Keratinocyte (primary cell): Measurements from ENCODE around the gene CLINT1. TPM values are rescaled to one million over a fixed set of nuclear protein-coding genes. Genes with fewer than 3 reads are reported as not detected.

ENCODE experiments used
- DNase-seq: peaks from one replicate; pipeline ENCODE4 v3.0.0-alpha.2; 2011; ENCODE audit warnings: low read depth, missing footprints, low spot score
- FAIRE-seq: peaks from 2 replicates; lab custom pipeline; 2011; peaks lifted over from hg19 to GRCh38; lab: Jason Lieb, UNC
- H2AFZ ChIP-seq: 2 replicates; pipeline ENCODE4 v1.6.0; 2012; ENCODE audit warnings: low read length, control low read depth, inconsistent platforms; ENCODE audit not compliant: control insufficient read depth
- H3K27ac ChIP-seq: 2 replicates; pipeline ENCODE4 v1.5.1; 2011; ENCODE audit warnings: low read length; ENCODE audit not compliant: control insufficient read depth, insufficient read depth
- H3K27me3 ChIP-seq: 3 replicates; pipeline ENCODE4 v1.6.0; 2011; ENCODE audit warnings: low read length; ENCODE audit not compliant: control insufficient read depth, insufficient read depth; ENCODE audit errors: extremely low read depth
- H3K36me3 ChIP-seq, 2 experiments: 2 replicates in 1 of 2; 3 replicates in 1 of 2; pipeline ENCODE4 v1.5.1; 2011; ENCODE audit warnings: low read length in 2 of 2, mild to moderate bottlenecking in 1 of 2; ENCODE audit not compliant: control insufficient read depth in 2 of 2, insufficient read depth in 2 of 2; ENCODE audit errors: extremely low read depth in 1 of 2
- H3K4me1 ChIP-seq: 3 replicates; pipeline ENCODE4 v1.5.1; 2011; ENCODE audit warnings: low read length; ENCODE audit not compliant: control insufficient read depth, insufficient read depth; ENCODE audit errors: extremely low read depth
- H3K4me2 ChIP-seq: 3 replicates; pipeline ENCODE4 v1.6.0; 2011; ENCODE audit warnings: low read depth, low read length; ENCODE audit not compliant: control insufficient read depth, insufficient read depth; ENCODE audit errors: extremely low read depth
- H3K4me3 ChIP-seq, 3 experiments: fragments of 200-600 bp in 1 of 3; sonication (generic) in 1 of 3; 2 replicates in 2 of 3; 3 replicates in 1 of 3; pipeline ENCODE4 v1.5.1; 2011 to 2016; ENCODE audit warnings: low read length in 3 of 3, mild to moderate bottlenecking in 3 of 3, control low read depth in 2 of 3, inconsistent platforms in 1 of 3, low read depth in 1 of 3, mixed read lengths in 1 of 3, mixed run types in 1 of 3, moderate library complexity in 1 of 3; ENCODE audit not compliant: control insufficient read depth in 2 of 3, insufficient read depth in 2 of 3; ENCODE audit errors: extremely low read depth in 1 of 3
- H3K79me2 ChIP-seq: 2 replicates; pipeline ENCODE4 v1.6.0; 2012; ENCODE audit warnings: low read length; ENCODE audit not compliant: control insufficient read depth, insufficient read depth
- H3K9ac ChIP-seq: 3 replicates; pipeline ENCODE4 v1.6.0; 2011; ENCODE audit warnings: low read length; ENCODE audit not compliant: control insufficient read depth, insufficient read depth; ENCODE audit errors: extremely low read depth
- H3K9me1 ChIP-seq: 3 replicates; pipeline ENCODE4 v1.6.0; 2011; ENCODE audit warnings: low read length; ENCODE audit not compliant: control insufficient read depth, insufficient read depth; ENCODE audit errors: extremely low read depth
- H3K9me3 ChIP-seq: 2 replicates; pipeline ENCODE4 v1.5.1; 2012; ENCODE audit warnings: low read depth, low read length; ENCODE audit not compliant: control insufficient read depth
- H4K20me1 ChIP-seq: 3 replicates; pipeline ENCODE4 v1.6.0; 2011; ENCODE audit warnings: low read length; ENCODE audit not compliant: control insufficient read depth, insufficient read depth; ENCODE audit errors: extremely low read depth
- EZH2 ChIP-seq: IDR thresholded peaks from one replicate; pipeline ENCODE4 v1.6.1; 2012; ENCODE audit warnings: inconsistent platforms, mild to moderate bottlenecking, low read length, moderate library complexity
- dilution Hi-C: fragments of 300-500 bp; cut with MboI; formaldehyde crosslinking; loops from one replicate; pipeline ENCODE4 v1.7.0; 2020; ENCODE audit warnings: low sequenced_read_pairs; ENCODE audit not compliant: extremely low pct_ligation_motif_present
- polyA plus RNA-seq, 5 experiments: library from polyadenylated mRNA; depleted of rRNA in 3 of 5; stranded (reverse) in 3 of 5; stranded (forward) in 1 of 5; unstranded in 1 of 5; fragments of >200 nt; gene quantifications; 1 replicate in 1 of 5; 2 replicates in 3 of 5; 3 replicates in 1 of 5; pipeline versions ENCODE4 v1.2.1 to v1.2.3, GENCODE V29; 2011 to 2012; ENCODE audit warnings: missing spikeins in 2 of 5, low read depth in 1 of 5, low replicate concordance in 1 of 5
- TF ChIP-seq, protein P1 (sequence below), 3 experiments: IDR thresholded peaks in 1 of 3; conservative IDR thresholded peaks in 1 of 3; optimal IDR thresholded peaks in 1 of 3; 2 replicates in 2 of 3; 3 replicates in 1 of 3; pipeline versions ENCODE3 to v1.5.1; 2011; ENCODE audit warnings: low read length in 3 of 3, mild to moderate bottlenecking in 3 of 3, moderate library complexity in 2 of 3, control low read depth in 1 of 3, inconsistent platforms in 1 of 3; ENCODE audit not compliant: insufficient read depth in 2 of 3; ENCODE audit errors: extremely low read depth in 1 of 3

CLINT1 gene
- polyA plus RNA-seq, 1 donor (not counting 4 experiments of a cell fraction or from before 2014, with no cell fraction given): 112 TPM

DNA sequence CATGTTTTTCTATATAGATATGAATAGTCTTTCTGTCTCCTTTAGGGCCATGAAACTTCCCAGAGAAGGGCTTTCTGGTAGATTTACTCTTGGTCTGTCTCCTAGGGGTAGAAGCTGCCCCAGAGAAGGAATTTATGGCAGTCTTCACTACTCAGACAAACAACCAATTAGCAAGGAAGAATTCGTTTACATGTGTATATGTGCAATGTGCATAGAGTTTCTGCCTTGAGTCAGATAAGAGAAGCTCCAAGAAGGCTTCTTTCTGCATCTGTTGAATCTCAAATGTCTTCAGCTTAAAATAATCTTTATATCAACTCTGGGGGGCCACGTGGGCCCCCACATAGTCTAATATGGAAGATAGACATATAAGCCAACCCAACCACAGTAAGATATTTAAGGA is 7.6 kb upstream of the CLINT1 start:
- Histone ChIP-seq H3K9ac (no peak overlapping the region), H3K36me3 (no peaks in the 10 kb centered on the region), H2AFZ (no peak overlapping the region), H3K27me3 (no peaks in the 10 kb centered on the region), H3K9me1 (no peaks in the 10 kb centered on the region), H3K27ac (no peak overlapping the region), H3K79me2 (no peaks in the 10 kb centered on the region), H3K4me3 (no peak overlapping the region), H3K4me2 (no peak overlapping the region), H4K20me1 (no peaks in the 10 kb centered on the region), H3K4me1 (peaks cover 5% of the 10 kb centered on the region), H3K9me3 (no peaks in the 10 kb centered on the region)
- FAIRE-seq (no peak), DNase-seq (no peak)
- no peak for TF ChIP-seq EZH2
- TF ChIP-seq, protein P1, sequence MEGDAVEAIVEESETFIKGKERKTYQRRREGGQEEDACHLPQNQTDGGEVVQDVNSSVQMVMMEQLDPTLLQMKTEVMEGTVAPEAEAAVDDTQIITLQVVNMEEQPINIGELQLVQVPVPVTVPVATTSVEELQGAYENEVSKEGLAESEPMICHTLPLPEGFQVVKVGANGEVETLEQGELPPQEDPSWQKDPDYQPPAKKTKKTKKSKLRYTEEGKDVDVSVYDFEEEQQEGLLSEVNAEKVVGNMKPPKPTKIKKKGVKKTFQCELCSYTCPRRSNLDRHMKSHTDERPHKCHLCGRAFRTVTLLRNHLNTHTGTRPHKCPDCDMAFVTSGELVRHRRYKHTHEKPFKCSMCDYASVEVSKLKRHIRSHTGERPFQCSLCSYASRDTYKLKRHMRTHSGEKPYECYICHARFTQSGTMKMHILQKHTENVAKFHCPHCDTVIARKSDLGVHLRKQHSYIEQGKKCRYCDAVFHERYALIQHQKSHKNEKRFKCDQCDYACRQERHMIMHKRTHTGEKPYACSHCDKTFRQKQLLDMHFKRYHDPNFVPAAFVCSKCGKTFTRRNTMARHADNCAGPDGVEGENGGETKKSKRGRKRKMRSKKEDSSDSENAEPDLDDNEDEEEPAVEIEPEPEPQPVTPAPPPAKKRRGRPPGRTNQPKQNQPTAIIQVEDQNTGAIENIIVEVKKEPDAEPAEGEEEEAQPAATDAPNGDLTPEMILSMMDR (optimal IDR thresholded peaks at IDR 0.05 in 1 of 3, IDR thresholded peaks at IDR 0.05 in 1 of 3, conservative IDR thresholded peaks at IDR 0.05 in 1 of 3; ENCODE audit: extremely low read depth in 1 of 3, insufficient read depth in 2 of 3, low read length in 3 of 3): no peak
- dilution Hi-C loops: no loop called here

DNA sequence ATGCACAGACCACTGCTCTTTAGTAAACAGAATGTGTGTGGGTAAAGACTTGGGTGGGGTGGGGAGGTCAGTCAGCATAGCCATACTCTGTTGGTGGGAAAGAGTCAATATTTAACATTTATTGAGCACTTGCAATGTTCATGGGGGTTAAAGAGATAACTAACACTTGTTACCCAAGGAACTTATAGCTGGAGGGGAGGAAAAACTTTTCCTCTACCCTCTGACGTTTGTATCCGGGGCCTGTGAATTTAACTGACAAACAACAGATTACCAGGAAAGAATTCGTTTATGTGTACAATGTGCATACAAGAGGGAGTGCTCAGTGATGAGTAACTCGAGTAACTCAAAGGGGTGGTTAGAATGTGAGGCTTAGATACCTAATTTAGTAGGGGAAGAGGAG is 6.8 kb upstream of the CLINT1 start:
- Histone ChIP-seq H3K4me1 (no peaks in the 10 kb centered on the region), H3K9ac (no peak overlapping the region), H4K20me1 (no peaks in the 10 kb centered on the region), H3K27me3 (no peaks in the 10 kb centered on the region), H3K27ac (no peak overlapping the region), H3K9me1 (no peaks in the 10 kb centered on the region), H3K4me2 (no peak overlapping the region), H3K9me3 (no peaks in the 10 kb centered on the region), H3K36me3 (no peaks in the 10 kb centered on the region), H3K4me3 (no peak overlapping the region), H3K79me2 (no peaks in the 10 kb centered on the region), H2AFZ (no peak overlapping the region)
- TF ChIP-seq, protein P1 (optimal IDR thresholded peaks at IDR 0.05 in 1 of 3, IDR thresholded peaks at IDR 0.05 in 1 of 3, conservative IDR thresholded peaks at IDR 0.05 in 1 of 3; ENCODE audit: extremely low read depth in 1 of 3, insufficient read depth in 2 of 3, low read length in 3 of 3): no peak
- TF ChIP-seq EZH2: no peak
- no peak for DNase-seq
- FAIRE-seq: no peak
- dilution Hi-C loops: no loop called here
